HG02588 (cell line): ENCODE measurements around the gene IBSP.

Source experiments
- ATAC-seq: cut with Tn5 transposase; IDR thresholded peaks from one replicate; pipeline ENCODE4 v1.9.1; 2021; ENCODE audit warnings: mild to moderate bottlenecking, moderate library complexity; ENCODE audit not compliant: unreplicated experiment

IBSP gene

GRCh38 chr4:87799301-87800113 lies at the start of gene IBSP:
IBSP (plus strand) TSS chr4:87799554; CDS start chr4:87802362, 2,808 bp downstream.
- ATAC-seq = no peak

- no peak for ATAC-seq
Observed at GRCh38 chr4:87749883-87750282, 49.5 kb upstream of the IBSP start.

GRCh38 chr4:87758270-87758669 lies 41.1 kb upstream of the IBSP start:
- ATAC-seq = no peak

- ATAC-seq = no peak
Observed at GRCh38 chr4:87762311-87762710, 37.0 kb upstream of the IBSP start.

- ATAC-seq = no peak
Observed at GRCh38 chr4:87781569-87781968, 17.8 kb upstream of the IBSP start.

GRCh38 chr4:87783781-87784180 lies 15.6 kb upstream of the IBSP start:
- no peak for ATAC-seq

GRCh38 chr4:87785731-87786509 lies 13.4 kb upstream of the IBSP start:
- ATAC-seq = no peak

- ATAC-seq = no peak
Observed at GRCh38 chr4:87802858-87803257, 3.5 kb downstream of the IBSP start.

- no peak for ATAC-seq
Observed at GRCh38 chr4:87803421-87803820, 4.1 kb downstream of the IBSP start.

- ATAC-seq = no peak
Observed at GRCh38 chr4:87804871-87805270, 5.5 kb downstream of the IBSP start.

GRCh38 chr4:87805971-87806370 lies 6.6 kb downstream of the IBSP start:
- no peak for ATAC-seq

GRCh38 chr4:87806520-87806919 lies 7.2 kb downstream of the IBSP start:
- ATAC-seq = no peak

- no peak for ATAC-seq
Observed at GRCh38 chr4:87807402-87807801, 8.0 kb downstream of the IBSP start.

- ATAC-seq = no peak
Observed at GRCh38 chr4:87811977-87812376, 12.6 kb downstream of the IBSP start.

- no peak for ATAC-seq
Observed at GRCh38 chr4:87819281-87819919, 20.0 kb downstream of the IBSP start.

GRCh38 chr4:87823200-87823599 lies 23.8 kb downstream of the IBSP start:
- ATAC-seq = no peak

- ATAC-seq = no peak
Observed at GRCh38 chr4:87823724-87824123, 24.4 kb downstream of the IBSP start.

GRCh38 chr4:87824352-87824751 lies 25.0 kb downstream of the IBSP start:
- no peak for ATAC-seq

- ATAC-seq = no peak
Observed at GRCh38 chr4:87832669-87833068, 33.3 kb downstream of the IBSP start, which contains the start of gene MEPE. MEPE (plus strand) TSS chr4:87832969; CDS start chr4:87834715, 1,746 bp downstream.

- no peak for ATAC-seq
Observed at GRCh38 chr4:87834401-87834800, 35.0 kb downstream of the IBSP start.

- no peak for ATAC-seq
Observed at GRCh38 chr4:87835197-87835596, 35.8 kb downstream of the IBSP start.

GRCh38 chr4:87835743-87836142 lies 36.4 kb downstream of the IBSP start:
- no peak for ATAC-seq
